Endothelial cell of umbilical vein (primary cell): Measurements from ENCODE around the gene ATF6B.

Source experiments
- CTCF ChIP-seq, 2 donors: IDR thresholded peaks; 1 replicate in 1 of 2; 2 replicates in 1 of 2; pipeline ENCODE4 v1.5.1; 2011; ENCODE audit warnings: low read length in 2 of 2, mild to moderate bottlenecking in 2 of 2, moderate library complexity in 2 of 2, control low read depth in 1 of 2, inconsistent platforms in 1 of 2, low read depth in 1 of 2; ENCODE audit not compliant: insufficient read depth in 1 of 2; ENCODE audit errors: extremely low read depth in 1 of 2
- EZH2 ChIP-seq: IDR thresholded peaks from 2 replicates; pipeline ENCODE4 v1.6.1; 2012; ENCODE audit warnings: borderline replicate concordance, low read depth, mild to moderate bottlenecking, moderate library complexity, low read length, inconsistent platforms; ENCODE audit not compliant: severe bottlenecking
- FOS ChIP-seq: IDR thresholded peaks from 2 replicates; pipeline ENCODE4 v1.6.1; 2011; ENCODE audit warnings: mild to moderate bottlenecking, low read length, moderate library complexity, borderline replicate concordance; ENCODE audit not compliant: insufficient read depth
- GATA2 ChIP-seq: IDR thresholded peaks from 2 replicates; pipeline ENCODE4 v1.7.0; 2011; ENCODE audit warnings: low read depth, mild to moderate bottlenecking, moderate library complexity, mixed read lengths, low read length; ENCODE audit not compliant: insufficient read length, insufficient read depth
- JUN ChIP-seq: IDR thresholded peaks from 2 replicates; pipeline ENCODE4 v1.6.1; 2011; ENCODE audit warnings: borderline replicate concordance, low read depth; ENCODE audit not compliant: insufficient read length, insufficient read depth
- MAX ChIP-seq: IDR thresholded peaks from 2 replicates; pipeline ENCODE4 v1.6.1; 2011; ENCODE audit not compliant: insufficient read depth, insufficient read length
- MYC ChIP-seq: IDR thresholded peaks from one replicate; pipeline ENCODE4 v1.6.1; 2011; ENCODE audit warnings: mild to moderate bottlenecking, low read depth, low read length
- POLR2A ChIP-seq: IDR thresholded peaks from 2 replicates; pipeline ENCODE4 v1.6.1; 2012; ENCODE audit warnings: low read depth, mild to moderate bottlenecking, control low read depth, low read length
- POLR2AphosphoS5 ChIP-seq: IDR thresholded peaks from 2 replicates; pipeline ENCODE4 v1.6.1; 2012; ENCODE audit warnings: low read depth, mild to moderate bottlenecking, control low read depth, low read length, moderate library complexity; ENCODE audit not compliant: insufficient read depth

- TF ChIP-seq MAX = no peak
- no peak for TF ChIP-seq POLR2A
- peak; percentile 19 for TF ChIP-seq POLR2AphosphoS5
- TF ChIP-seq CTCF (IDR thresholded peaks at IDR 0.05; ENCODE audit: extremely low read depth in 1 of 2, insufficient read depth in 1 of 2, low read depth in 1 of 2, low read length in 2 of 2) = peak; percentile 92 to 96
- no peak for TF ChIP-seq EZH2
- no peak for TF ChIP-seq GATA2
- TF ChIP-seq JUN = no peak
- no peak for TF ChIP-seq FOS
- no peak for TF ChIP-seq MYC
Observed at GRCh38 chr6:32118782-32119628, 9.0 kb downstream of the ATF6B start.
